HG03039 (cell line): ENCODE measurements around the gene SLC35G6.
"Not testable (repeated sequence)": the region's sequence is repeated elsewhere in the genome, so short reads cannot be mapped to it uniquely, and the experiment has no call there.

ENCODE experiments used
- ATAC-seq: cut with Tn5 transposase; IDR thresholded peaks from one replicate; pipeline ENCODE4 v1.9.1; 2021; ENCODE audit warnings: mild to moderate bottlenecking, moderate library complexity; ENCODE audit not compliant: unreplicated experiment

Gene SLC35G6

GRCh38 chr17:7481275-7481674 lies at the start of gene SLC35G6:
SLC35G6 (plus strand) TSS chr17:7481446; CDS start chr17:7481517, 71 bp downstream.
- ATAC-seq: not testable (repeated sequence)

GRCh38 chr17:7432296-7432695 lies 49.0 kb upstream of the SLC35G6 start:
- no peak for ATAC-seq

- no peak for ATAC-seq
These were observed 45.3 kb upstream of the SLC35G6 start for GRCh38 chr17:7435676-7436555.

- no peak for ATAC-seq
These were observed 44.5 kb upstream of the SLC35G6 start for GRCh38 chr17:7436556-7437368.

- no peak for ATAC-seq
These were observed 43.8 kb upstream of the SLC35G6 start for GRCh38 chr17:7437369-7437863.

GRCh38 chr17:7437950-7438614 lies 43.2 kb upstream of the SLC35G6 start:
- ATAC-seq: no peak

GRCh38 chr17:7438656-7439460 lies 42.4 kb upstream of the SLC35G6 start:
- ATAC-seq: no peak

- ATAC-seq: no peak
These were observed 41.7 kb upstream of the SLC35G6 start, which contains the start of gene FGF11 for GRCh38 chr17:7439462-7440112. FGF11 (plus strand) TSS chr17:7439512; CDS start chr17:7439621, 109 bp downstream.

GRCh38 chr17:7440113-7440833 lies 41.0 kb upstream of the SLC35G6 start:
- ATAC-seq: no peak

GRCh38 chr17:7440834-7441195 lies 40.4 kb upstream of the SLC35G6 start:
- ATAC-seq: no peak

GRCh38 chr17:7441266-7441665 lies 40.0 kb upstream of the SLC35G6 start:
- ATAC-seq: no peak

GRCh38 chr17:7442142-7442541 lies 39.1 kb upstream of the SLC35G6 start:
- ATAC-seq: no peak

- ATAC-seq: no peak
These were observed 37.5 kb upstream of the SLC35G6 start for GRCh38 chr17:7443499-7444485.

- ATAC-seq: no peak
These were observed 36.3 kb upstream of the SLC35G6 start, which contains the start of gene CHRNB1 for GRCh38 chr17:7444682-7445618. CHRNB1 (plus strand) TSS chr17:7445061; CDS start chr17:7445128, 67 bp downstream.

- no peak for ATAC-seq
These were observed 35.7 kb upstream of the SLC35G6 start for GRCh38 chr17:7445619-7445968.

GRCh38 chr17:7448461-7448860 lies 32.8 kb upstream of the SLC35G6 start:
- no peak for ATAC-seq
